ENCODE data around the gene DAAM2.

DNA sequence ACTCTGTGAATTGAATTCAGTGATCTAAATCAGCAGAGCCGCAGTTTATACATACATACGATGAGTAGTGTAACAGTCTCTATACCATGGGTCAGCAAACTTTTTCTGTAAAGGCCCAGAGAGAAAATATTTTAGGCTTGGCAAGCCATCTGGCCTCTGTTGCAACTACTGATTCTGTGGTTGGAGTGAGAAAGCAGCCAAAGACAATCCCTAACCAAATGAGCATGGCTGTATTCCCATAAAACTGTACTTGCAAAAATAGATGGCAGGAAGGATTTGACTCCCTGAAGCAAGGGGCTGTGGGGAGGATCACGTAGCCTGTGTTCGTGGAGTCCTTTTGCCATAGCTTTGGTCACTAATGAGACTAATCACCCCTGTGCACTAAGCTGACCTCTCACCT lies 160.0 kb downstream of the DAAM2 start:
- TF ChIP-seq, protein P1, sequence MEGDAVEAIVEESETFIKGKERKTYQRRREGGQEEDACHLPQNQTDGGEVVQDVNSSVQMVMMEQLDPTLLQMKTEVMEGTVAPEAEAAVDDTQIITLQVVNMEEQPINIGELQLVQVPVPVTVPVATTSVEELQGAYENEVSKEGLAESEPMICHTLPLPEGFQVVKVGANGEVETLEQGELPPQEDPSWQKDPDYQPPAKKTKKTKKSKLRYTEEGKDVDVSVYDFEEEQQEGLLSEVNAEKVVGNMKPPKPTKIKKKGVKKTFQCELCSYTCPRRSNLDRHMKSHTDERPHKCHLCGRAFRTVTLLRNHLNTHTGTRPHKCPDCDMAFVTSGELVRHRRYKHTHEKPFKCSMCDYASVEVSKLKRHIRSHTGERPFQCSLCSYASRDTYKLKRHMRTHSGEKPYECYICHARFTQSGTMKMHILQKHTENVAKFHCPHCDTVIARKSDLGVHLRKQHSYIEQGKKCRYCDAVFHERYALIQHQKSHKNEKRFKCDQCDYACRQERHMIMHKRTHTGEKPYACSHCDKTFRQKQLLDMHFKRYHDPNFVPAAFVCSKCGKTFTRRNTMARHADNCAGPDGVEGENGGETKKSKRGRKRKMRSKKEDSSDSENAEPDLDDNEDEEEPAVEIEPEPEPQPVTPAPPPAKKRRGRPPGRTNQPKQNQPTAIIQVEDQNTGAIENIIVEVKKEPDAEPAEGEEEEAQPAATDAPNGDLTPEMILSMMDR (IDR thresholded peaks at IDR 0.05) = no peak
- TF ChIP-seq EP300 (IDR thresholded peaks at IDR 0.05) (no peak), POLR2AphosphoS5 (IDR thresholded peaks at IDR 0.05) (no peak), POLR2A (IDR thresholded peaks at IDR 0.05) (no peak)

Data from stomach (tissue), 4 donors.